ENCODE data around the gene DOLPP1. TPM values are rescaled to one million over a fixed set of nuclear protein-coding genes. Genes with fewer than 3 reads are reported as not detected.
A peak's percentile ranks its signal among the peaks of the same experiment; 100 is the strongest.

Gene DOLPP1
- total RNA-seq, 1 donor, result 10.5 TPM

DNA sequence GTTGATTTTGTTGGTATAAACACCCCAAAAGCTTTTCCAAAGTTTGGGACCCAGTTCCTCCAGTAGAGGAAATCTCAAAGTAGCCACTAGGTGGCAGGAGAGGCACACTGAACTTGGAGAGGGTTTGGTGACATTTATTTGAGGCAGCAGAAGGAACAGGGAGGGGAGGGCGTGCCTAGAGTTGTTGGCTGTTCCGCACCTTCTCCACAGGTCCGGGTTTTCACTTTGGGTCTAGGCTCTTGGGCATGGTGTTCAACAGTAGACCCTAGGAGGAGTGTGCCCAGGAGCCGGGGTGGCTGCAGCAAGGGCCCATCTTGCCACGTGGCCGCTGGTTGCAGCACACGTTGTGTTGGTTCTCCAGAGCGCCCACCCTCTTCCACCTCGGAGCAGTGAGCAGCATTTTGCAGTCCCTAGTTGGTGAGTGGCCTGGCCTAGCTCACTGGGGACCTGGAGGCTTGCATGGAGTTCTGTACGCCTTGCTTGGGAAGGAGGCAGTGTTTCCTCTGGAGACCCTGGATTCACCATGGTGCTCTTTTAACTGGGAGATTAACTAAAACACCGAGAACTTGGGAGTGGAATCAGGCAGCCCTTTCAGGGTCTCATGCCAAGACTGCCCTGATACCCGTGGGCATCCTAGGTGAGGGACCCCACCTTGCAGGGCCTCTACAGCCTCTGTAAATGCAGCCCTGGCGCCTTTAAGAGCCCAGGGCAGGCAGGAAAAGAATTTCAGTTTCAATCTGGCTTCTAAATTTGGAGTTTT is 58.5 kb downstream of the DOLPP1 start:
- H3K27me3 ChIP-seq (ENCODE audit: insufficient read depth, low read length), result no peaks in the 10 kb centered on the region
- H3K9me3 ChIP-seq (ENCODE audit: low read depth, low read length), result no peaks in the 10 kb centered on the region
- H3K79me2 ChIP-seq (ENCODE audit: insufficient read depth, low read length), result peaks cover 15% of the 10 kb centered on the region
- H4K20me1 ChIP-seq (ENCODE audit: insufficient read depth, low read length), result no peaks in the 10 kb centered on the region
- peak; percentile 95 for DNase-seq (ENCODE audit: insufficient read length, low spot score, missing footprints)
- peaks cover 28% of the 10 kb centered on the region for H3K36me3 ChIP-seq (ENCODE audit: insufficient read depth, low read length)
- H3K4me3 ChIP-seq (ENCODE audit: insufficient read depth, low read length), result peak overlapping the region; percentile 61
- H3K4me2 ChIP-seq (ENCODE audit: insufficient read depth, low read length), result peak overlapping the region; percentile 86
- peak overlapping the region; percentile 100 for H3K27ac ChIP-seq (ENCODE audit: low read depth, low read length)
- H2AFZ ChIP-seq (ENCODE audit: low read length), result peak overlapping the region; percentile 25
- TF ChIP-seq CTCF (IDR thresholded peaks at IDR 0.05; ENCODE audit: extremely low read depth, low read depth, low read length), result peak; percentile 88
- peaks cover 62% of the 10 kb centered on the region for H3K4me1 ChIP-seq (ENCODE audit: insufficient read depth, low read length)

DNA sequence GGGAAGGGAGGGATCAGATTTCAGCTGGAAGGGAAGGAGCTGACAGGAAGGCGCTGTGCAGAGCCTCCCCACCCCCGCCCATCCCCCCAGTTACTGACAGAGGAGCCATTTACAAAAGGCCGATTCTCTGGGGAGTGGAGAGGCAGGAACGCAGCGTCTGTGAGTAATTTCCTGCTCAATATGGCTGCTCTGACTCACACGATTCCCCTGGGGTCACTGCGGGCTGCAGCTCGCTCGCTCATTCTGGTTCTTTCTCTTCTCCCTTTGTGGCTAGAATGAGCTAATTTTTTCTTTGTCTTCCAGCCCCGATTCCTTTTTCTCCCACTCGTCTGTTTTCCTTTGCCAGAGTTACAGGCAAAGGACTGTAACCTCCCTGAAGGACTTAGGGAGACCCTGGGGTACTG is 59.1 kb downstream of the DOLPP1 start:
- Histone ChIP-seq H3K9me3 (ENCODE audit: low read depth, low read length) (no peaks in the 10 kb centered on the region), H4K20me1 (ENCODE audit: insufficient read depth, low read length) (no peaks in the 10 kb centered on the region), H3K4me3 (ENCODE audit: insufficient read depth, low read length) (peak overlapping the region; percentile 61), H3K27me3 (ENCODE audit: insufficient read depth, low read length) (no peaks in the 10 kb centered on the region), H3K4me1 (ENCODE audit: insufficient read depth, low read length) (peaks cover 63% of the 10 kb centered on the region), H3K27ac (ENCODE audit: low read depth, low read length) (peak overlapping the region; percentile 100), H3K36me3 (ENCODE audit: insufficient read depth, low read length) (peaks cover 24% of the 10 kb centered on the region), H3K79me2 (ENCODE audit: insufficient read depth, low read length) (peaks cover 15% of the 10 kb centered on the region), H3K4me2 (ENCODE audit: insufficient read depth, low read length) (peak overlapping the region; percentile 86), H2AFZ (ENCODE audit: low read length) (no peak overlapping the region)
- DNase-seq (ENCODE audit: insufficient read length, low spot score, missing footprints), result peak; percentile 98
- no peak for TF ChIP-seq CTCF (IDR thresholded peaks at IDR 0.05; ENCODE audit: extremely low read depth, low read depth, low read length)

Other genes with a start within 250 kb of the DOLPP1 start
- 3.3 and 4.7 TPM in 2 replicates for gene KYAT1, start 199.2 kb upstream of the DOLPP1 start, total RNA-seq
- 38.0 and 39.8 TPM in 2 replicates for gene LRRC8A, start 199.0 kb upstream of the DOLPP1 start, total RNA-seq
- 7.6 and 8.0 TPM in 2 replicates for gene PHYHD1, start 160.1 kb upstream of the DOLPP1 start, total RNA-seq
- gene DOLK, start 133.5 kb upstream of the DOLPP1 start, total RNA-seq, result 28.6 and 29.5 TPM in 2 replicates
- 28.9 and 30.0 TPM in 2 replicates for gene NUP188, start 133.4 kb upstream of the DOLPP1 start, total RNA-seq
- 37.3 and 38.6 TPM in 2 replicates for gene SH3GLB2, start 52.8 kb upstream of the DOLPP1 start, total RNA-seq
- gene MIGA2, start 44.5 kb upstream of the DOLPP1 start, total RNA-seq, result 21.2 and 22.4 TPM in 2 replicates
- gene CRAT, start 29.7 kb downstream of the DOLPP1 start, total RNA-seq, result 64.8 and 79.6 TPM in 2 replicates
- gene PTPA, start 30.3 kb downstream of the DOLPP1 start, total RNA-seq, result 64.8 and 73.5 TPM in 2 replicates
- 86.1 and 104 TPM in 2 replicates for gene IER5L, start 97.2 kb downstream of the DOLPP1 start, total RNA-seq

All from osteoblast (primary cell).